Measurements from ENCODE around the gene PRDM12.

Gene PRDM12

DNA sequence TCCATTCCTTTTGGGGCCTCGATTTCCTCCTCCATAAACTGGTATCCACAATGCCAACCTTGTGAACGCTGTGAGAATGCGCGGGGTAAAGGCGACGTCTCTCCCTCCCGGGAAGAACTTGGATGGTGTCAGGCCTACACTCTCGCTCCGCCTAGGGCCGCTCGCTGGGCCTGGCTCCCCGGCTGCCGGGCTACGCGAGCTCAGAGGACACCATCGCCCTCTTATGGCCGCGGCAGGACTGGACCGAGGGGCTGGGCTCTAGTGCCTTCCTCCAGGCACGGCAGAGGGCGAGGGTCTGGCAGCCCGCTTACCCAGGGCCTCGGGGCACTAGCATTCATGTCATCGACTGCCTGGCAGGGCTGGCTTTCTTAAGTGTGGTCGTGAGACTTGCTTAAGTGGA, 27.9 kb downstream of the PRDM12 start:
- no peak; the same call in 1 of the 2 replicates for TF ChIP-seq CTCF (IDR thresholded peaks at IDR 0.05; ENCODE audit: low read depth, low read length)

GRCh38 chr9:130693101-130693425, 28.7 kb downstream of the PRDM12 start:
- no peak for TF ChIP-seq CTCF (IDR thresholded peaks at IDR 0.05; ENCODE audit: low read depth, low read length)
- DNase-seq (ENCODE audit: extremely low read depth, low read depth): no peak

More for the DNA sequence above, 27.9 kb downstream of the PRDM12 start:
- DNase-seq (ENCODE audit: extremely low read depth, low read depth): no peak

DNA sequence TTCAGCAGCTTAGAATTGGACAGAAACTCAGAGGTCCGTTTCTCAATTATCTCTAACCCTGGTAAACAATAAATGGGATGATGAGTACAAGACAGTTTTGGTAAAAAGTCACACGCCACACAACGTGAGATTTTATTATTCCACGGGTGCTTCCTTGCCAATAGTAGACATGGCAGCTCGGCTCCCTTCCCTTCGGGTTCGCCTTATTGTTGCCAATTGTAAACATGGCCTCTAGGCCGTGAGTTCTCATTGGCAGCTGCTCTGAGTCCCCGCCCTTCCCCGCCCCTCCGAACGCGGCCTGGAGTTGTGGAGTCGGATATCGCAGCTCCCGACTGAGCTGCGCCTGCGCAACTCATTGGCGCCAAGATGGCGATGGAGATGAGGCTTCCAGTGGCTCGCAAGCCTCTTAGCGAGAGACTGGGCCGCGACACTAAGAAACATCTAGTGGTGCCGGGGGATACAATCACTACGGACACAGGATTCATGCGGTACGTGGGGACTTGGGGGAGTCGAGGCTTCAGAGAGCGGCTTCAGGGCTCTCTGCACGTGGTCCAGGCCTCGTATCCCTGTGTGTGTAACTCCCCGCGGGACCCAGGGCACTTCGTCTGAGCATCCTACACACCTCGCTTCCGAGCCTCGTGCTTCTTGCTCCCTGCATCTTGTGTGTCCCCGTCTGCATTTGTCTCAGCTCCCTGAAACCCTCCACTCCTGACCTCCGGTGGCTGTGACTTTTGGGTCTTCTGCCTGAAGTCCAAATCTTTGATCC, 29.2 kb downstream of the PRDM12 start, which contains the start of gene EXOSC2:
Gene EXOSC2 (plus strand): TSS at position 355 of the 766 bp plus-strand sequence. CDS start 12 bp downstream, at position 367.
- DNase-seq (ENCODE audit: extremely low read depth, low read depth): peak; percentile 96
- no peak for TF ChIP-seq CTCF (IDR thresholded peaks at IDR 0.05; ENCODE audit: low read depth, low read length)

- no peak for DNase-seq (ENCODE audit: extremely low read depth, low read depth)
- no peak for TF ChIP-seq CTCF (IDR thresholded peaks at IDR 0.05; ENCODE audit: low read depth, low read length)
These were observed 29.8 kb downstream of the PRDM12 start for GRCh38 chr9:130694205-130694604.

DNA sequence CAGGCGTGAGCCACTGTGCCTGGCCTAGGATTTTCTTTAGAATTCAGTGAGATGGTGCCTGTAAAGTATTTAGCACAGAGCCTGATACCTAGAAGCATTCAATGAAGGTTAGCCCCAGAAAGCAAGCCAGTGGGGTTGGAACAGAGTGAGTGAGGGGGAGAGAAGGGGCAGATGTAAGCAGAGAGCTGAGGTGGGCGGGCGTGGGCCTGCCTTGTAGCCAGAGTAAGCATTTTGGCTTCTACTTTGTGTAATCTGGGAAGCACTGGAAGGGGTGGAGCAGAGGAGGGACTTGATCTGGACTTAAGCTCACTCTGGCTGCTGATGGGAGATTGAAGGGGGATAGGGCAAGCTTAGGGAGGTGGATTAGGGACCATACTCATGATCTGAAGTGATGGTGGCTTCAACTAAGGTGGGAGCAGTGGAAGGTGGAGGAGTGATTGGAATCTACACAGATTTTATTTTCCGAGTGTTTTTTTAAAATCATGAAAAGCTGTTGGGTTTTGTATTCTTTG, 31.8 kb downstream of the PRDM12 start:
- no peak for TF ChIP-seq CTCF (IDR thresholded peaks at IDR 0.05; ENCODE audit: low read depth, low read length)
- no peak for DNase-seq (ENCODE audit: extremely low read depth, low read depth)

DNA sequence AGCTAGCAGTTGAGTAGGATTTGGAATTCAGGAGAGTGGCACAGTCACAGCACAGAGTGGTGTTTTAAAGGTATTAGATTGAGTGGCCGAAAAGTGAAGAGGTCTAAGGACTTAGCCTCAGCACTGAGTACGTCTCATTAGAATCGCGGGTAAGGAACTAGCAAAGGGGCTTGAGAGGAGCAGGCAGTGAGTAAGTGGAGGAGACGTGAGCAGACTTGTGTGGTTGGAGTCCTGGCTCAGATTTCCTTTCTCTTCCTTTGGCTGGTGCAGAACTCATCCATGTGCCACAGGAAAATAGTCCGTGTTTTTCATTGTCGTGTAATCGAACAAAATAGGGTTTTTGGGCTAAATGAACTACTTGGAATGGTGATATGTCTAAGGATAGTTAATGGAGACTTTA, 32.6 kb downstream of the PRDM12 start:
- no peak for DNase-seq (ENCODE audit: extremely low read depth, low read depth)
- TF ChIP-seq CTCF (IDR thresholded peaks at IDR 0.05; ENCODE audit: low read depth, low read length): no peak

DNA sequence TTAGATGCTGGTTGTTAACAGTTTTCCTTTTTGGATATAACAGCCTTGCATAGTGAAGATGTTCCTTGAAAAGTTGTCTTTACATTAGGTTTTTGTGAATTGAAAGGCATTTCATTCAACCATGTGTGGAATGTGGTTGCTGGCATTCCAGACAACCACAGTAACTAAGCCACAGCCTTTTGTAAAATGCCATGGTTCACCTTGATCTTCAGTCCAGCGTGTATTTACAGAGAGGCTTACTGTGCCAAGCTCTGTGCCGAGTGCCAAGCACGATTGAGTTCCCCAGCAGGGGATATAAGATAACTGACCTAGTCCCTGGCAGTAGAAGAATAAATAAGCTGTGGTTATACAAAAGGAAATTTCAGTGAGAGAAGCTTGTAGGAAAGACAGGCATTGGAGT, 34.1 kb downstream of the PRDM12 start:
- no peak for DNase-seq (ENCODE audit: extremely low read depth, low read depth)
- TF ChIP-seq CTCF (IDR thresholded peaks at IDR 0.05; ENCODE audit: low read depth, low read length): no peak
